Measurements from ENCODE around the gene RPL19.

GRCh38 chr17:39236981-39237441 is 36.9 kb downstream of the RPL19 start:
- TF ChIP-seq CTCF (IDR thresholded peaks at IDR 0.05) (no peak), EZH2 (IDR thresholded peaks at IDR 0.05) (no peak)
